GM10248 (cell line): ENCODE measurements around the gene LMLN.
"Not testable (repeated sequence)": the region's sequence is repeated elsewhere in the genome, so short reads cannot be mapped to it uniquely, and the experiment has no call there.

Source experiments
- CTCF ChIA-PET: fragments of 300-600 bp; sonication (Branson Sonifier 250); formaldehyde crosslinking; extraction: SDS; loops from one replicate; lab custom pipeline; 2021; ENCODE audit warnings: antibody characterized with exemption; lab: Yijun Ruan, JAX
- POLR2A ChIA-PET: fragments of 350-650 bp; sonication (Branson Sonifier 250); formaldehyde crosslinking; extraction: SDS; loops from one replicate; lab custom pipeline; 2020; ENCODE audit warnings: antibody characterized with exemption; lab: Yijun Ruan, JAX
- DNase-seq: peaks from one replicate; pipeline ENCODE4 v3.0.0; 2012; ENCODE audit errors: extremely low spot score
- TF ChIP-seq, protein P1 (sequence below): IDR thresholded peaks from 2 replicates; pipeline ENCODE4 v1.5.1; 2012; ENCODE audit warnings: mild to moderate bottlenecking, low read depth; ENCODE audit errors: extremely low read depth, missing control alignments, control extremely low read depth

LMLN gene

GRCh38 chr3:198080521-198081384 is 120.7 kb downstream of the LMLN start:
- CTCF ChIA-PET = interaction anchor here (0.6 to 2.3 kb wide), 16 partner anchors 8 to 177 kb away, joined by 3 to 15 read pairs (median 4); no protein-coding TSS in a partner anchor
- TF ChIP-seq, protein P1, sequence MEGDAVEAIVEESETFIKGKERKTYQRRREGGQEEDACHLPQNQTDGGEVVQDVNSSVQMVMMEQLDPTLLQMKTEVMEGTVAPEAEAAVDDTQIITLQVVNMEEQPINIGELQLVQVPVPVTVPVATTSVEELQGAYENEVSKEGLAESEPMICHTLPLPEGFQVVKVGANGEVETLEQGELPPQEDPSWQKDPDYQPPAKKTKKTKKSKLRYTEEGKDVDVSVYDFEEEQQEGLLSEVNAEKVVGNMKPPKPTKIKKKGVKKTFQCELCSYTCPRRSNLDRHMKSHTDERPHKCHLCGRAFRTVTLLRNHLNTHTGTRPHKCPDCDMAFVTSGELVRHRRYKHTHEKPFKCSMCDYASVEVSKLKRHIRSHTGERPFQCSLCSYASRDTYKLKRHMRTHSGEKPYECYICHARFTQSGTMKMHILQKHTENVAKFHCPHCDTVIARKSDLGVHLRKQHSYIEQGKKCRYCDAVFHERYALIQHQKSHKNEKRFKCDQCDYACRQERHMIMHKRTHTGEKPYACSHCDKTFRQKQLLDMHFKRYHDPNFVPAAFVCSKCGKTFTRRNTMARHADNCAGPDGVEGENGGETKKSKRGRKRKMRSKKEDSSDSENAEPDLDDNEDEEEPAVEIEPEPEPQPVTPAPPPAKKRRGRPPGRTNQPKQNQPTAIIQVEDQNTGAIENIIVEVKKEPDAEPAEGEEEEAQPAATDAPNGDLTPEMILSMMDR = peak; percentile 73
- DNase-seq = peak; percentile 65
- POLR2A ChIA-PET = interaction anchor here (1.1 kb wide), 1 partner anchor 98 kb away, joined by 10 read pairs; no protein-coding TSS in a partner anchor

DNA sequence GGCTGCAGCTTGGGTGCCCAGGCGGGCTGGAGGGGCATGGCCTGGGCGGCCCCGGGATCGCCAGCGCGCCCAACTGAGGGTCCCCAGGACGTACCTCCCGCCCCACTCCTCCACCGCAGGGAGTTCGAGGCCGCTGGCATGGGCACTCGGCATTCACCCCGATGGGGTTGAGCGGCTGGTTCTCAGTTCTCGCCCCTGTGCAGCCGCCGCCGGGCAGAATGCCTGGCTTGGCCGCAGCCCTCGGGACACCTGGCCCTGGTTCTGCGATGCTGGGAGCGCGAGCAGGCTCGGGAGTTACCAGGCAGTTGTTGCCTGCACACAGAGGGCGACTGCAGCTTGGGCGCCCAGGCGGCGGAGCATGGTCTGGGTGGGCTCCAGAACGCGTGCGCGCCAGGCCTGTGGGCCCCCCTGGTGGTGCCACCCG is 121.4 kb downstream of the LMLN start:
- no peak for DNase-seq
- TF ChIP-seq, protein P1 = no peak
- POLR2A ChIA-PET = interaction anchor here (1.1 kb wide), 1 partner anchor 99 kb away, joined by 10 read pairs; no protein-coding TSS in a partner anchor

DNA sequence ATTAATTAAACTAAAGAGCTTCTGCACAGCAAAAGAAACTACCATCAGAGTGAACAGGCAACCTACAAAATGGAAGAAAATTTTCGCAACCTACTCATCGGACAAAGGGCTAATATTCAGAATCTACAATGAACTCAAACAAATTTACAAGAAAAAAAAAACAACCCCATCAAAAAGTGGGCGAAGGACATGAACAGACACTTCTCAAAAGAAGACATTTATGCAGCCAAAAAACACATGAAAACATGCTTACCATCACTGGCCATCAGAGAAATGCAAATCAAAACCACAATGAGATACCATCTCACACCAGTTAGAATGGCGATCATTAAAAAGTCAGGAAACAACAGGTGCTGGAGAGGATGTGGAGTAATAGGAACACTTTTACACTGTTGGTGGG is 122.2 kb downstream of the LMLN start:
- CTCF ChIA-PET, POLR2A ChIA-PET, DNase-seq: not testable (repeated sequence)

More for the DNA sequence above, 121.4 kb downstream of the LMLN start:
- CTCF ChIA-PET = interaction anchor here (1.3 to 2.3 kb wide), 5 partner anchors 9 to 119 kb away, joined by 3 to 15 read pairs (median 7); no protein-coding TSS in a partner anchor

- DNase-seq = no peak
- ChIA-PET POLR2A (no interaction called here), CTCF (interaction anchor here (1.0 kb wide), 1 partner anchor 8 kb away, joined by 4 read pairs; no protein-coding TSS in a partner anchor)
- TF ChIP-seq, protein P1 = no peak
Observed at GRCh38 chr3:198088421-198088955, 128.5 kb downstream of the LMLN start.

GRCh38 chr3:198090795-198091332 is 130.8 kb downstream of the LMLN start:
- DNase-seq = no peak
- ChIA-PET CTCF (interaction anchor here (1.3 kb wide), 1 partner anchor 11 kb away, joined by 5 read pairs; no protein-coding TSS in a partner anchor), POLR2A (no interaction called here)
- TF ChIP-seq, protein P1 = no peak

DNA sequence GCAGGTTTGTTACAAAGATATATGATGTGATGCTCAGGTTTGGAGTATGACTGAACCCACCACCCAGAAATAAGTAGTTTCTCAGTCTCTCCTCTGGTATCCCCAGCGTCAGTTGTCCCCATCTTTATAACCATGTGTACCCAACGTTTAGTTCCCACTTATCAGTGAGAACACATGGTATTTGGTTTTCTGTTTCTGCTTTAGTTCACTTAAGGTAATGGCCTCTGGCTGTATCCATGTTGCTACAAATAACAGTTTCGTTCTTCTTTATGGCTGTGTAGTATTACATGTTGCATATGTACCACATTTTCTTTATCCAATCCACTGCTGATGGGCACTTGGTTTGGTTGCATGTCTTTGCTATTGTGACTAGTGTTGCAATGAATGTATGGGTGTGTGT is 132.3 kb downstream of the LMLN start:
- no peak for DNase-seq
- CTCF ChIA-PET = interaction anchor here (1.1 kb wide), 1 partner anchor 12 kb away, joined by 3 read pairs; no protein-coding TSS in a partner anchor
- TF ChIP-seq, protein P1 = no peak
- POLR2A ChIA-PET = no interaction called here
